Adrenal gland (tissue), 12 donors: ENCODE data around the gene FAM110A. TPM values are rescaled to one million over a fixed set of nuclear protein-coding genes. Genes with fewer than 3 reads are reported as not detected.
"Not testable (repeated sequence)": the region's sequence is repeated elsewhere in the genome, so short reads cannot be mapped to it uniquely, and the experiment has no call there.

ENCODE experiments used
- DNase-seq, 7 donors: peaks; one replicate each; pipeline ENCODE4 v3.0.0-alpha.2; 2019 to 2020
- H3K27ac ChIP-seq, 5 donors: fragments of 200-600 bp; sonication (generic) in 4 of 5; 1 replicate in 3 of 5; 2 replicates in 2 of 5; pipeline versions ENCODE4 v1.5.1 to v1.8.0; 2016 to 2020; ENCODE audit warnings: mild to moderate bottlenecking in 1 of 5
- H3K27me3 ChIP-seq: fragments of 200-600 bp; 2 replicates; pipeline ENCODE4 v1.8.0; 2021
- H3K36me3 ChIP-seq, 2 donors: fragments of 200-600 bp; replicated peaks in 1 of 2; 1 replicate in 1 of 2; 2 replicates in 1 of 2; pipeline versions ENCODE4 v1.5.1 to v1.8.0; 2018 to 2022
- H3K4me1 ChIP-seq, 2 donors: fragments of 200-600 bp; replicated peaks in 1 of 2; 1 replicate in 1 of 2; 2 replicates in 1 of 2; pipeline versions ENCODE4 v1.5.1 to v1.8.0; 2018 to 2021
- H3K4me3 ChIP-seq, 4 donors: fragments of 200-600 bp; sonication (generic) in 3 of 4; one replicate each; pipeline ENCODE4 v1.5.1; 2016 to 2018
- H3K9me3 ChIP-seq, 3 donors: fragments of 200-600 bp; sonication (generic) in 1 of 3; replicated peaks in 1 of 3; 1 replicate in 2 of 3; 2 replicates in 1 of 3; pipeline versions ENCODE4 v1.5.1 to v1.8.0; 2016 to 2021
- CTCF ChIP-seq, 6 experiments: fragments of 450-650 bp in 4 of 6; fragments of 200-600 bp in 2 of 6; sonication (generic) in 1 of 6; IDR thresholded peaks; 1 replicate in 5 of 6; 2 replicates in 1 of 6; pipeline versions ENCODE4 v1.5.1 to v1.8.0; 2016 to 2021; ENCODE audit warnings: antibody characterized with exemption in 6 of 6, mild to moderate bottlenecking in 2 of 6, moderate library complexity in 1 of 6
- POLR2A ChIP-seq, 2 donors: fragments of 450-650 bp; IDR thresholded peaks; one replicate each; pipeline ENCODE4 v1.6.1; 2017; ENCODE audit warnings: antibody characterized with exemption in 2 of 2, mild to moderate bottlenecking in 2 of 2, moderate library complexity in 1 of 2
- WGBS, 4 donors: extraction: QIAGEN DNeasy Blood & Tissue Kit in 2 of 4; methylation state at CpG; one replicate each; pipeline versions ENCODE4 v1.1.5 to v1.1.7; 2013 to 2017; 5-methylcytosine and 5-hydroxymethylcytosine counted together
- intact Hi-C, 2 donors: fragments of 100-400 bp; cut with DNase I; formaldehyde crosslinking; loops; one replicate each; pipeline versions ENCODE4 v1.14.1 to v1.15.0; 2022 to 2023
- polyA plus RNA-seq, 3 donors: library from polyadenylated mRNA; stranded (reverse); fragments of 200-250 nt in 2 of 3; fragments of 350-450 nt in 1 of 3; fragmentation: Illumina TruSeq in 1 of 3; extraction: RNeasy Lipid Tissue Mini Kit (QIAGEN cat#74804) in 1 of 3; gene quantifications; one replicate each; pipeline ENCODE4 v1.2.3, GENCODE V29; 2013 to 2014
- total RNA-seq, 9 donors: library from RNA; depleted of rRNA in 4 of 9; stranded (reverse); fragments of >200 nt in 4 of 9; fragments of 120-200 nt in 1 of 9; fragmentation: NEBNext Ultra II Directional in 1 of 9; extraction: Animal tissue kit (Norgen Biotek cat#: 25700) in 1 of 9; gene quantifications; one replicate each; pipeline versions ENCODE4 v1.1.0 to v1.2.4, GENCODE V29; 2013 to 2023
- donor health status: healthy with polysubstance abuse.
- donor health status: Bipolar disorder and iron deficiency.
- donor health status: DM: yes; HTN: yes; CAD: no.
- donor health status: DM: no; HTN: no; CAD: no.
- donor health status: DM: no; HTN: no; CAD: no.
- donor health status: DM: yes; HTN: yes; CAD: no.

Gene FAM110A
- total and polyA plus RNA-seq, 12 donors = 2.2 to 16.7 (median 8.4) TPM

DNA sequence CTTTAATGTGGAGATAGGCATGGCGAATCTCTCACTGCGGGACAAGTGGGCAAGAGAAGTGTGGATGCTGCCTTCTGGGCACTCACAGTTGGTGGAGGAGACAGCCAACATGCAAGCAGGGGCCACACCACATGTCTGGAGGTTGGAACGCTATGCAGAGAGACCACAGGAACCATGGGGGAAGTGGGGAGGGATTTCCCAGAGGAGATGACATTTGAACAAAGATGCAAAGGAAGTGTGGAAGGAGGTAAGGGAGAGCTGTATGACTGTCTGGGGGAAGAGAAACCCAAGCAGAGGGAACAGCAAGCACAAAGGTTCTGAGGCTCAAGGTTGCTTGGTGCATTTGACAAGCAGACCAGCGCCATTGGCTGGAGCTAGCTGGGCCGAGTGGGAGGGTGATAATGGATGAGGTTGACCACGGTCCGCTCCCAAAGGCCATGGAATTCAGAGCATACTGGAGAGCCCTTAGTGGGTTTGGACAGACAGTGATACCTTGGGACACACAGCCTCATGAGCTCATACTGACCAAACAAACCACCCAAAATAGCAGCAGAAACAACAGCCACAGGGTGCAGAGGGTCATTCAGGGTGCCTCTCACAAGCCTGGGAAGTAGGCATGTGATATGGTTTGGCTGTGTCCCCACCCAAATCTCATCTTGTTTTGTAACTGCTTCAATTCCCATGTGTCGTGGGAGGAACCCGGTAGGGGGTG lies 7.6 kb upstream of the FAM110A start:
- TF ChIP-seq CTCF (IDR thresholded peaks at IDR 0.05) = no peak
- TF ChIP-seq POLR2A (IDR thresholded peaks at IDR 0.05) = no peak
- no peaks in the 10 kb centered on the region for H3K9me3 ChIP-seq
- H3K4me3 ChIP-seq = no peak overlapping the region
- WGBS, 4 donors = 74 to 93% (median 91%) methylated on average over 9 of the region's 9 CpGs
- DNase-seq = peak in 2 of 7 donors; percentile 6 to 17
- no peaks in the 10 kb centered on the region for H3K4me1 ChIP-seq
- intact Hi-C loops = loop anchor here in 1 of 2 donors (10.0 kb wide), 1 partner anchor 289 kb away; the partner anchor contains the start of gene PSMF1
- no peak overlapping the region for H3K27ac ChIP-seq
- H3K36me3 ChIP-seq = no peaks in the 10 kb centered on the region
- H3K27me3 ChIP-seq = no peaks in the 10 kb centered on the region

- no peaks in the 10 kb centered on the region for H3K27me3 ChIP-seq
- no peaks in the 10 kb centered on the region for H3K9me3 ChIP-seq
- TF ChIP-seq POLR2A (IDR thresholded peaks at IDR 0.05) (no peak), CTCF (IDR thresholded peaks at IDR 0.05) (no peak)
- no peak overlapping the region for H3K4me3 ChIP-seq
- DNase-seq = peak in 3 of 7 donors; percentile 5 to 30 (median 8)
- WGBS, 4 donors = 87 to 93% (median 91%) methylated on average over 7 of the region's 7 CpGs
- H3K27ac ChIP-seq = no peak overlapping the region
- H3K4me1 ChIP-seq = no peaks in the 10 kb centered on the region
- H3K36me3 ChIP-seq = no peaks in the 10 kb centered on the region
- intact Hi-C loops = loop anchor here in 1 of 2 donors (10.0 kb wide), 1 partner anchor 288 kb away; the partner anchor contains the start of gene PSMF1
Measured at GRCh38 chr20:826695-827323, 6.7 kb upstream of the FAM110A start.

DNA sequence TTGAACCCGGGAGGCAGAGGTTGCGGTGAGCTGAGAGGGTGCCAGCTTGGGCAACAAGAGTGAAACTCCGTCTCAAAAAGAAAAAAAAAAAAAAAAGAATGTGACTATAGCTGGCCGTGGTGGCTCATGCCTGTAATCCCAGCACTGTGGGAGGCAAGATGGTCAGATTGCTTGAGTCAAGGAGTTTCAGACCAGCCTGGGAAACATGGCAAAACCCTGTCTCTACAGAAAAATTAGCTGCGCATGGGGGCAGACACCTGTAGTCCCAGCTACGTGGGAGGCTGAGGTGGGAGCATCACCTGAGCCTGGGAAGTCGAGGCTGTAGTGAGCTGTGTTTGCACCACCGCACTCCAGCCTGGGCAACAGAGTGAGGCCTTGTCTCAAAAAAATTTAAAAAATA lies 5.5 kb upstream of the FAM110A start:
- H3K27me3 ChIP-seq, H3K36me3 ChIP-seq, H3K4me3 ChIP-seq, H3K27ac ChIP-seq, H3K9me3 ChIP-seq, H3K4me1 ChIP-seq: not testable (repeated sequence)
- intact Hi-C loops = loop anchor here in 1 of 2 donors (10.0 kb wide), 1 partner anchor 287 kb away; the partner anchor contains the start of gene PSMF1
- DNase-seq = peak in 3 of 7 donors; percentile 0 to 33 (median 4)
- 86 to 93% (median 90%) methylated on average over 7 to 8 of the region's 8 CpGs for WGBS, 4 donors

GRCh38 chr20:828987-829386 lies 4.5 kb upstream of the FAM110A start:
- intact Hi-C loops = loop anchor here in 1 of 2 donors (10.0 kb wide), 1 partner anchor 286 kb away; the partner anchor contains the start of gene PSMF1
- 49 to 71% (median 66%) methylated on average over 6 of the region's 6 CpGs for WGBS, 4 donors
- no peaks in the 10 kb centered on the region for H3K36me3 ChIP-seq
- no peaks in the 10 kb centered on the region for H3K9me3 ChIP-seq
- TF ChIP-seq CTCF (IDR thresholded peaks at IDR 0.05) = no peak
- H3K4me1 ChIP-seq = peaks cover 0 to 1% of the 10 kb centered on the region in 2 donors
- no peaks in the 10 kb centered on the region for H3K27me3 ChIP-seq
- peak in 3 of 7 donors; percentile 7 to 49 (median 8) for DNase-seq
- H3K4me3 ChIP-seq = no peak overlapping the region
- H3K27ac ChIP-seq = no peak overlapping the region
